Measurements from ENCODE around the gene XPO6.

GRCh38 chr16:28058839-28059589 lies 152.8 kb downstream of the XPO6 start:
- TF ChIP-seq ZNF549 (tag by site-specific recombination; IDR thresholded peaks at IDR 0.05) = no peak
- TF ChIP-seq CTCF (tag by site-specific recombination; IDR thresholded peaks at IDR 0.05) = no peak
- no peak for TF ChIP-seq ZNF785 (tag by site-specific recombination; IDR thresholded peaks at IDR 0.05)
- TF ChIP-seq SCRT1 (tag by site-specific recombination; IDR thresholded peaks at IDR 0.05; ENCODE audit: borderline replicate concordance) = no peak
- no peak for TF ChIP-seq ZNF837 (tag by site-specific recombination; IDR thresholded peaks at IDR 0.05)
- no peak for TF ChIP-seq TRIM28 (IDR thresholded peaks at IDR 0.05; ENCODE audit: borderline replicate concordance, low read length)
- TF ChIP-seq ZNF146 (tag by site-specific recombination; IDR thresholded peaks at IDR 0.05) = no peak
- TF ChIP-seq ZBTB8A (tag by site-specific recombination; IDR thresholded peaks at IDR 0.05) = no peak
- no peak for TF ChIP-seq ZNF792 (tag by site-specific recombination; IDR thresholded peaks at IDR 0.05)
- TF ChIP-seq REST (tag by site-specific recombination; IDR thresholded peaks at IDR 0.05) = no peak
- TF ChIP-seq SP2 (tag by site-specific recombination; IDR thresholded peaks at IDR 0.05) = no peak

All from HEK293 (cell line).